AG04449 (cell line): ENCODE results near the gene TBC1D21.

Experiments
- CTCF ChIA-PET: fragments of 350-600 bp; formaldehyde crosslinking; extraction: SDS; loops from one replicate; lab custom pipeline; 2021; ENCODE audit warnings: antibody characterized with exemption; lab: Yijun Ruan, JAX
- POLR2A ChIA-PET: fragments of 400-600, 350-600 bp; formaldehyde crosslinking; extraction: SDS; loops from one replicate; lab custom pipeline; 2020; ENCODE audit warnings: antibody characterized with exemption, inconsistent platforms; lab: Yijun Ruan, JAX
- DNase-seq: peaks from one replicate; pipeline ENCODE4 v3.0.0-alpha.2; 2010; ENCODE audit warnings: low read depth, low spot score
- H3K4me3 ChIP-seq: 2 replicates; pipeline ENCODE4 v1.5.1; 2011; ENCODE audit warnings: low read depth, mild to moderate bottlenecking, control low read depth, low read length
- CTCF ChIP-seq: IDR thresholded peaks from one replicate; pipeline ENCODE4 v1.5.1; 2011; ENCODE audit warnings: mild to moderate bottlenecking, moderate library complexity, low read length, control low read depth, inconsistent platforms; ENCODE audit not compliant: insufficient read depth; ENCODE audit errors: missing control alignments

TBC1D21 gene

GRCh38 chr15:73882761-73883419 is 9.5 kb downstream of the TBC1D21 start:
- no peak for DNase-seq
- CTCF ChIA-PET = interaction anchor here (1.0 to 1.9 kb wide), 6 partner anchors 9 to 25 kb away, joined by 3 to 7 read pairs (median 4); no protein-coding TSS in a partner anchor

GRCh38 chr15:73884159-73884558 is 10.8 kb downstream of the TBC1D21 start:
- no peak overlapping the region for H3K4me3 ChIP-seq
- no peak for TF ChIP-seq CTCF
- ChIA-PET CTCF (interaction anchor here (1.4 to 2.3 kb wide), 4 partner anchors 10 to 23 kb away, joined by 3 to 13 read pairs (median 6); partner anchors contain the start of gene TBC1D21), POLR2A (no interaction called here)
- DNase-seq = no peak

More at GRCh38 chr15:73882761-73883419, 9.5 kb downstream of the TBC1D21 start:
- TF ChIP-seq CTCF = no peak
- H3K4me3 ChIP-seq = no peak overlapping the region
- POLR2A ChIA-PET = interaction anchor here (1.0 kb wide), 1 partner anchor 44 kb away, joined by 3 read pairs; no protein-coding TSS in a partner anchor

- no peak overlapping the region for H3K4me3 ChIP-seq
- ChIA-PET CTCF (interaction anchor here (1.1 to 2.8 kb wide), 5 partner anchors 11 to 21 kb away, joined by 3 to 16 read pairs (median 7); partner anchors contain the start of gene TBC1D21), POLR2A (no interaction called here)
- TF ChIP-seq CTCF = no peak
- DNase-seq = no peak
Measured at GRCh38 chr15:73885954-73886700, 12.8 kb downstream of the TBC1D21 start.

GRCh38 chr15:73886717-73887345 is 13.5 kb downstream of the TBC1D21 start:
- H3K4me3 ChIP-seq = no peak overlapping the region
- no peak for TF ChIP-seq CTCF
- DNase-seq = no peak
- CTCF ChIA-PET = interaction anchor here (1.1 to 4.3 kb wide), 5 partner anchors 10 to 21 kb away, joined by 3 to 31 read pairs (median 11); partner anchors contain the start of gene TBC1D21
- POLR2A ChIA-PET = no interaction called here

GRCh38 chr15:73887481-73887880 is 14.1 kb downstream of the TBC1D21 start:
- DNase-seq = no peak
- H3K4me3 ChIP-seq = no peak overlapping the region
- no peak for TF ChIP-seq CTCF
- ChIA-PET CTCF (interaction anchor here (0.7 to 24.7 kb wide), 5 partner anchors 10 to 29 kb away, joined by 3 to 533 read pairs (median 16); partner anchors contain the start of genes LOXL1 and TBC1D21), POLR2A (no interaction called here)
